Neural progenitor cell (in vitro differentiated cells): Measurements from ENCODE around the gene ADA. TPM values are rescaled to one million over a fixed set of nuclear protein-coding genes. Genes with fewer than 3 reads are reported as not detected.
A peak's percentile ranks its signal among the peaks of the same experiment; 100 is the strongest.

Experiments
- DNase-seq: peaks from one replicate; pipeline ENCODE4 v3.0.0-alpha.2; 2016; ENCODE audit warnings: low spot score
- H2AFZ ChIP-seq: fragments of 200-600 bp; sonication (generic); replicated peaks from 2 replicates; pipeline ENCODE4 v1.6.1; 2016; ENCODE audit warnings: antibody characterized with exemption
- H3F3A ChIP-seq: fragments of 200-600 bp; sonication (generic); 2 replicates; pipeline ENCODE4 v1.6.1; 2016; ENCODE audit warnings: antibody characterized with exemption, low read depth
- H3K27ac ChIP-seq: fragments of 200-600 bp; sonication (generic); 2 replicates; pipeline ENCODE4 v1.5.1; 2016; ENCODE audit warnings: mild to moderate bottlenecking
- H3K27me3 ChIP-seq: fragments of 200-600 bp; sonication (generic); 2 replicates; pipeline ENCODE4 v1.6.1; 2016; ENCODE audit warnings: mild to moderate bottlenecking, moderate library complexity
- H3K36me3 ChIP-seq: fragments of 200-600 bp; sonication (generic); 2 replicates; pipeline ENCODE4 v1.5.1; 2016
- H3K4me1 ChIP-seq: fragments of 200-600 bp; sonication (generic); 2 replicates; pipeline ENCODE4 v1.6.1; 2016; ENCODE audit warnings: mixed run types
- H3K4me2 ChIP-seq: fragments of 200-600 bp; sonication (generic); 2 replicates; pipeline ENCODE4 v1.6.1; 2016
- H3K4me3 ChIP-seq: fragments of 200-600 bp; sonication (generic); 2 replicates; pipeline ENCODE4 v1.5.1; 2016
- H3K79me2 ChIP-seq: fragments of 200-600 bp; sonication (generic); 2 replicates; pipeline ENCODE4 v1.6.1; 2016; ENCODE audit warnings: low read depth
- H3K9ac ChIP-seq: fragments of 200-600 bp; sonication (generic); 2 replicates; pipeline ENCODE4 v1.6.1; 2016
- H3K9me3 ChIP-seq: fragments of 200-600 bp; sonication (generic); 2 replicates; pipeline ENCODE4 v1.5.1; 2016; ENCODE audit warnings: low read depth
- H4K20me1 ChIP-seq: fragments of 200-600 bp; sonication (generic); 2 replicates; pipeline ENCODE4 v1.6.1; 2016; ENCODE audit warnings: low read depth
- H3K27ac Mint-ChIP-seq: 3 replicates; pipeline ENCODE4 v1.8.0; 2021; ENCODE audit warnings: mixed read lengths
- H3K27me3 Mint-ChIP-seq: 2 replicates; pipeline ENCODE4 v1.8.0; 2022; ENCODE audit warnings: low read depth, mild to moderate bottlenecking, inconsistent platforms, moderate library complexity, mixed read lengths; ENCODE audit not compliant: insufficient read depth
- H3K36me3 Mint-ChIP-seq: 3 replicates; pipeline ENCODE4 v1.8.0; 2021; ENCODE audit warnings: mixed read lengths
- H3K4me1 Mint-ChIP-seq: 3 replicates; pipeline ENCODE4 v1.8.0; 2021; ENCODE audit warnings: mixed read lengths
- H3K4me3 Mint-ChIP-seq: 3 replicates; pipeline ENCODE4 v1.8.0; 2021; ENCODE audit warnings: mild to moderate bottlenecking, moderate library complexity, mixed read lengths
- H3K9me3 Mint-ChIP-seq: 3 replicates; pipeline ENCODE4 v1.8.0; 2020; ENCODE audit warnings: mixed read lengths
- CTCF ChIP-seq: fragments of 200-600 bp; sonication (generic); IDR thresholded peaks from 2 replicates; pipeline ENCODE4 v1.5.1; 2017; ENCODE audit warnings: antibody characterized with exemption, mild to moderate bottlenecking
- EZH2 ChIP-seq: fragments of 200-600 bp; sonication (generic); IDR thresholded peaks from 2 replicates; pipeline ENCODE4 v1.6.1; 2017; ENCODE audit warnings: antibody characterized with exemption, mild to moderate bottlenecking, moderate library complexity
- EZH2phosphoT487 ChIP-seq: fragments of 200-600 bp; sonication (generic); IDR thresholded peaks from 2 replicates; pipeline ENCODE4 v1.6.1; 2017; ENCODE audit warnings: antibody characterized with exemption
- total RNA-seq: library from RNA; depleted of rRNA; stranded (reverse); fragments of >200 nt; gene quantifications from 2 replicates; pipeline ENCODE4 v1.2.3, GENCODE V29; 2015; ENCODE audit warnings: low replicate concordance

The ADA gene
- total RNA-seq, 1 donor from 2014 or later = 29.7 TPM

- Histone ChIP-seq H3K27ac (no peak within 1 kb of the TSS), H3K9me3 (no peaks in the 10 kb centered on the region), H4K20me1 (peaks cover 6% of the 10 kb centered on the region), H3K36me3 (no peaks in the 10 kb centered on the region), H3K4me1 (peaks cover 30% of the 10 kb centered on the region), H3F3A (peaks cover 8% of the 10 kb centered on the region), H3K9ac (no peak within 1 kb of the TSS), H3K79me2 (no peaks in the 10 kb centered on the region), H2AFZ (no peak within 1 kb of the TSS), H3K4me2 (peak within 1 kb of the TSS; percentile 33), H3K27me3 (no peaks in the 10 kb centered on the region), H3K4me3 (no peak within 1 kb of the TSS)
- no peak within 1 kb of the TSS for H3K4me3 Mint-ChIP-seq
- peaks cover 34% of the 10 kb centered on the region for H3K4me1 Mint-ChIP-seq
- TF ChIP-seq EZH2phosphoT487 = no peak
- TF ChIP-seq CTCF = no peak
- H3K9me3 Mint-ChIP-seq = peaks cover 2% of the 10 kb centered on the region
- H3K27ac Mint-ChIP-seq = peak within 1 kb of the TSS; percentile 18
- H3K36me3 Mint-ChIP-seq = peaks cover 1% of the 10 kb centered on the region
- H3K27me3 Mint-ChIP-seq = peaks cover 2% of the 10 kb centered on the region
- DNase-seq = peak; percentile 54
Observed at GRCh38 chr20:44582311-44583025, 69.0 kb downstream of the ADA start, which contains the start of gene PKIG. Gene PKIG (plus strand): TSS chr20:44582579. CDS start chr20:44614557, 31,978 bp downstream.

GRCh38 chr20:44581515-44581914 is 70.0 kb downstream of the ADA start:
- Mint-ChIP-seq H3K27ac (no peak overlapping the region), H3K36me3 (peaks cover 3% of the 10 kb centered on the region), H3K4me3 (no peak overlapping the region), H3K9me3 (peaks cover 2% of the 10 kb centered on the region), H3K27me3 (peaks cover 2% of the 10 kb centered on the region), H3K4me1 (peaks cover 34% of the 10 kb centered on the region)
- no peaks in the 10 kb centered on the region for H3K36me3 ChIP-seq
- H4K20me1 ChIP-seq = peaks cover 6% of the 10 kb centered on the region
- no peak overlapping the region for H3K4me3 ChIP-seq
- no peak for DNase-seq
- H2AFZ ChIP-seq = no peak overlapping the region
- peaks cover 8% of the 10 kb centered on the region for H3F3A ChIP-seq
- no peak overlapping the region for H3K27ac ChIP-seq
- no peaks in the 10 kb centered on the region for H3K27me3 ChIP-seq
- H3K79me2 ChIP-seq = no peaks in the 10 kb centered on the region
- TF ChIP-seq EZH2 (no peak), CTCF (no peak), EZH2phosphoT487 (no peak)
- peak overlapping the region; percentile 33 for H3K4me2 ChIP-seq
- no peak overlapping the region for H3K9ac ChIP-seq
- no peaks in the 10 kb centered on the region for H3K9me3 ChIP-seq
- peaks cover 30% of the 10 kb centered on the region for H3K4me1 ChIP-seq

- Histone ChIP-seq H3K4me2 (no peak overlapping the region), H3K27ac (peak overlapping the region; percentile 38)
- H3K4me3 Mint-ChIP-seq = no peak overlapping the region
Observed at GRCh38 chr20:44580581-44581268, 70.8 kb downstream of the ADA start.

More at GRCh38 chr20:44580581-44581268, 70.8 kb downstream of the ADA start:
- no peaks in the 10 kb centered on the region for H3K36me3 ChIP-seq
- Mint-ChIP-seq H3K27me3 (peaks cover 3% of the 10 kb centered on the region), H3K4me1 (peaks cover 34% of the 10 kb centered on the region), H3K36me3 (peaks cover 3% of the 10 kb centered on the region), H3K9me3 (peaks cover 2% of the 10 kb centered on the region), H3K27ac (no peak overlapping the region)
- no peaks in the 10 kb centered on the region for H3K27me3 ChIP-seq
- H3K4me3 ChIP-seq = no peak overlapping the region
- no peak for TF ChIP-seq EZH2phosphoT487
- TF ChIP-seq CTCF = no peak
- no peak for TF ChIP-seq EZH2
- peaks cover 6% of the 10 kb centered on the region for H4K20me1 ChIP-seq
- H3K9ac ChIP-seq = no peak overlapping the region
- no peak overlapping the region for H2AFZ ChIP-seq
- no peaks in the 10 kb centered on the region for H3K79me2 ChIP-seq
- DNase-seq = no peak
- peaks cover 8% of the 10 kb centered on the region for H3F3A ChIP-seq
- H3K4me1 ChIP-seq = peaks cover 30% of the 10 kb centered on the region
- no peaks in the 10 kb centered on the region for H3K9me3 ChIP-seq
